GM21825 (cell line): ENCODE measurements around the gene GPX4.

Source experiments
- ATAC-seq: cut with Tn5 transposase; IDR thresholded peaks from one replicate; pipeline ENCODE4 v1.9.1; 2021; ENCODE audit warnings: mild to moderate bottlenecking, moderate library complexity; ENCODE audit not compliant: unreplicated experiment

GPX4 gene

DNA sequence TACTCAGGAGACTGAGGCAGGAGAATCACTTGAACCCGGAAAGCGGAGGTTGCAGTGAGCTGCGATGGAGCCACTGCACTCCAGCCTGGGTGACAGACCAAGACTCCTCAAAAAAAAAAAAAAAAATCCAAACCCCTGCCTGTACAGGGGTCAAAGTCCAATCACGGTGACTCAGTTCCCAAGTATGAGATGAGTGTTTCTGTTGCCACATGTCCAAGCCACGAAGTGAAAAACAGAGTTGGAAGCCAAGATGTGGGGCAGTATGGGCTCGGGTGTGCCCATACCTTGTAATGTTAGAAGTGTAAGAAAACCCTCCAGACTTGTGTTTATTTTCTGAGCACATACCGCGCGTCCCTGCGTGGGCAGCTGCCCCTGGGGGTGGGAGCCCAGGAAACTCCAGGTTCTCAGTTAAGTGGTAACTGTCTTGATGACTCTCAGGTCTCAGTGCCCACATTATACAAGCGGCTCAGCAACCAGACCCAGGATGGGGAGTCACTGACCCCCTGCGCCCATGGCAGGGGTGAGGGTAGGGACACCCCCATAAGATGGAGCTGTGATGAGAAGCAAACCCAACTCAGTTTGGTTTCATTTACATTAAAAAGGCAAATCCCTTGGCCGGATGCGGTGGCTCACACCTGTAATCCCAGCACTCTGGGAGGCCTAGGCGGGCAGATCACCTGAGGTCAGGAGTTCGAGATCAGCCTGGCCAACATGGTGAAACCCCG is 1.2 kb upstream of the GPX4 start:
- ATAC-seq, result no peak

DNA sequence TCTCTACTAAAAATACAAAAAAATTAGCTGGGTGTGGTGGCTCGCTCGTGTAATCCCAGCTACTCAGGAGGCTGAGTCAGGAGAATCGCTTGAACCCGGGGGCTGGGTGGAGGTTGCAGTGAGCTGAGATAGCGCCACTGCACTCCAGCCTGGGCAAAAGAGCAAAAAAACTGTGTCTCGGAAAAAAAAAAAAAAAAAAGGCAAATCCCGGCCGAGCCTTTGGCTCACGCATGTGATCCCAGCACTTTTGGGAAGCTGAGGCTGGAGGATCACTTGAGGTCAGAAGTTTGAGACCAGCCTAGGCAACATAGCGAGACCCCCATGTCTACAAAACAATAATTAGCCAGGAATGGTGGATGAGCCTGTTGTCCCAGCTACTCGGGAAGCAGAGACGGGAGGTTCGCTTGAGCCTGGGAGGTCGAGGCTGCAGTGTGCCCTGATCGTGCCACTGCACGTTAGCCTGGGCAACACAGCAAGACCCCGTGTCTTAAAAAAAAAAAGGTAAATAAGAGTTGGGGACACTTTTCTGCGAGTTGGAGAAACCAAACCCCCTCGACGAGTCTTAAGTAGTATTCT is 574 bp upstream of the GPX4 start:
- ATAC-seq, result no peak

DNA sequence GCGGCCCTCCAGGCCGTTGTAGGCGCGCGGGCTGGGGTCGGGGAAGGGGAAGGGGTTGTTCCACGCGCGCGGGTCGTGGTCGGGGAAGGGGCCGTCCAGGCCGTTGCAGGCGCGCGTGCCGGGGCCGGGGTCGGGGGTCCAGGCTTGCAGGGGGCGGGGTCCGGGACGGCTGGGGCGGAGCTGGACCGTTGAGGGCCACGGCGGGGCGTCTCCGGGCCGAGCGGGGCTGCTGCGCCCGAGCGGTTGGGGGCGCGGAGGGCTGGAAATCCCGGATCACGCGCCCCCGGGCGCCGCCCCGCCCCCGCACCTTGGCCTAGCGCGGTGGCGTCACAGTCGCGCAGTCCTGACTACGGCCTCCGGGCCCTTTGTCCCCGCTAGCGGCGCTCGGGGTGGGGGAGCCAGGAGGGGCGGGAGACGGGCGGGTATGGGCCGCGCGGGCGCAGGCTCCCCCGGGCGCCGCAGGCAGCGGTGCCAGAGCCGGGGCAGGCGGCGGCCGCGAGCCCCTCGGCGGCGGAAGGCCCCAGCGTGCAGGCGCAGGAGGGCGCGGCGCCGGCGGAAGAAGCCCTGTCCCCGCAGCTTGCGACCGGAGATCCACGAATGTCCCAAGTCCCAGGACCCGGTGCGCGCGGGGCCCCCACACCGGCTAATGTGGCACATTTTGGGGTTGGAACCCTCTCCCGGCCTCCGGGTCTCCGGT is 665 bp downstream of the GPX4 start:
- peak; percentile 37 for ATAC-seq

DNA sequence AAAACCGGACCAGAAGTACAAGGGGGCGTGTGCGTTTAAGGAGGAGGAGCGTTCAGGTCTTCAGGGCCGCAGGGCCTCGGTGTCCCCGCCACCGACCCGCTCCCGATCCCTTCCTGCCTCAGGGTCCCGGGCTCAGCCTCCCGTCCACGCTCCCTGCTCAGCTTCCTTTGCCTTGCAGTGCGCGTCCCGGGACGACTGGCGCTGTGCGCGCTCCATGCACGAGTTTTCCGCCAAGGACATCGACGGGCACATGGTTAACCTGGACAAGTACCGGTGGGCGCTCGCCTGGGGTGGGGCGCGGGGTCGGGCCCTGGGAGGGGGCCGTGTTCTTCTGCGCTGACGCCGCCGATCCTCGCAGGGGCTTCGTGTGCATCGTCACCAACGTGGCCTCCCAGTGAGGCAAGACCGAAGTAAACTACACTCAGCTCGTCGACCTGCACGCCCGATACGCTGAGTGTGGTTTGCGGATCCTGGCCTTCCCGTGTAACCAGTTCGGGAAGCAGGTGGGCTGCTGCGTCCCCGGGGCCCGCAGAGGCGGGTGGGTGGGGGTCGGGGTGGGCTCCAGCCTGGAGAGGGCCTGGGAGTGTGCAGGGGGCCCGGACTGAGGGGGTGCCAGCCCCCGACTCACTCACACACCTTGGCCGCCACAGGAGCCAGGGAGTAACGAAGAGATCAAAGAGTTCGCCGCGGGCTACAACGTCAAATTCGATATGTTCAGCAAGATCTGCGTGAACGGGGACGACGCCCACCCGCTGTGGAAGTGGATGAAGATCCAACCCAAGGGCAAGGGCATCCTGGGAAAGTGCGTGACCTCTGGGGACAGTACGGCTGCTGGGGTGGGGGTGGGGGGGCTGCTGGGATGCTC is 1.4 kb downstream of the GPX4 start:
- ATAC-seq, result peak; percentile 1

DNA sequence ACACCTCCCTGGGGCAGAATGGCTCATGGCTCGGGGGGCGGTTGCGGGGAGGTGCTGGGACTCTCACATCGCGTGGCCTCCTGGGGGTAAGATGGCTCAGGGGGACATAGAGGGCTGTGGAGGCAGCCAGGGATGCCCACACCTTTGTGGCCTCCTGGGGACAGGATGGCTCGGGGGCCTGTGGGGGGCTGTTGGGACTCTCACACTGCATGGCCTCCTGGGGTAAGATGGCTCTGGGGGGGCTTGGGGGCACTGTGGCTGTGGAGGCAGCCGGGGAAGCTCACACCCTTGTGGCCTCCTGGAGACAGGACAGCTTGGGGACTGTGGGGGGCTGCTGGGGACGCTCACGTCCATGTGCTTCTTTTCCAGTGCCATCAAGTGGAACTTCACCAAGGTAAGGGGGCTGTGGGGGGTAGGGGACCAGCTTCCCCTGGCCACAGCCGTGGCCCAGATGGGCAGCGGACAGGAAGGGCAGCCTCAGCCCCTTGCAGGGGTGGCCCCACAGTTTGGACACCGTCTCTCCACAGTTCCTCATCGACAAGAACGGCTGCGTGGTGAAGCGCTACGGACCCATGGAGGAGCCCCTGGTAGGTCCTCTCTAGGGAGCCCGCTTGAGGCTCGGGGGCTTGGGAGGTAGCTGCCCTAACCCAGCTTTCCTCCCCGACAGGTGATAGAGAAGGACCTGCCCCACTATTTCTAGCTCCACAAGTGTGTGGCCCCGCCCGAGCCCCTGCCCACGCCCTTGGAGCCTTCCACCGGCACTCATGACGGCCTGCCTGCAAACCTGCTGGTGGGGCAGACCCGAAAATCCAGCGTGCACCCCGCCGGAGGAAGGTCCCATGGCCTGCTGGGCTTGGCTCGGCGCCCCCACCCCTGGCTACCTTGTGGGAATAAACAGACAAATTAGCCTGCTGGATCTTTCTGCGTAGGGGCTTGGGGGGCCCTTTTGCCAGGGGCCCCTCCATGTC is 2.4 kb downstream of the GPX4 start:
- ATAC-seq, result no peak

DNA sequence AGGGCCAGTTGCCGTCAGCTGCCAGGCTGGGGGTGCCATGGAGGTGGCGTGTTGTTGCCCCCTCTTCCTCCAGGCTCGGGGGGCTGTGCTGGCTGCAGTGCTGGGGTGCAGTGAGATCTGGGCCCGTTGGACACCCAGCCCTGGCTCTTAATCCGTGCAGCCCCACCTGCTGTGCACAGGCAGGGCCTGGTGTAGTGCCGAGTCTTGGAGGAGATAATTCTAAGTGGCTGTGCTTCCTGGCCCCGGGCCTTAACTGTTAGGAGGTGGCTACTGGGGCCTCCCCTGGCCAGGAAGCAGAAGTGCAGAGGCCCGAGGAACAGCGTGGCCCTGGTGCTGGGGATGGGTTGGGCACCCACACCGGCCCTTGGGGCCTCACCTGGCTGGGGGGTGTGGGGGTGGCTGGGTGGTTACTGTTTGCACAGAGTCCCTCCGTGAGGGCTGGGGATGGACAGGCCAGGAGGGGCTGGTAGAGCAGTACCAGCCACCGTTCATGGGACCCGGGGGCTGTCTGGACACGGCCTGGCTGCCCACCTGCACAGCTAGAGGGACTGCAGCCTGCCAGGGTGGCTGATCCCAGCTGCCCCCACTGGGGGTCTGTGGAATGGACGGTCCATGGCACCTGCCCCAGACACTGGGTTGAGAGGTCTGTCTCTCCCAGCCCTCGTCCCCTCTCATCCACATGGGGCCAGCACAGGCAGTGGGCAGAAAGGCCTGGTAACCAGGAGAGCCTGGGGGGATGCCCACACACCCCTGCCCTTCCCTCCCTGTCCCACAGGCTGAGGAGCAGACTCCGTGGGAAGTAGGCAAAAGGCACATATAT is 3.3 kb downstream of the GPX4 start:
- no peak for ATAC-seq

DNA sequence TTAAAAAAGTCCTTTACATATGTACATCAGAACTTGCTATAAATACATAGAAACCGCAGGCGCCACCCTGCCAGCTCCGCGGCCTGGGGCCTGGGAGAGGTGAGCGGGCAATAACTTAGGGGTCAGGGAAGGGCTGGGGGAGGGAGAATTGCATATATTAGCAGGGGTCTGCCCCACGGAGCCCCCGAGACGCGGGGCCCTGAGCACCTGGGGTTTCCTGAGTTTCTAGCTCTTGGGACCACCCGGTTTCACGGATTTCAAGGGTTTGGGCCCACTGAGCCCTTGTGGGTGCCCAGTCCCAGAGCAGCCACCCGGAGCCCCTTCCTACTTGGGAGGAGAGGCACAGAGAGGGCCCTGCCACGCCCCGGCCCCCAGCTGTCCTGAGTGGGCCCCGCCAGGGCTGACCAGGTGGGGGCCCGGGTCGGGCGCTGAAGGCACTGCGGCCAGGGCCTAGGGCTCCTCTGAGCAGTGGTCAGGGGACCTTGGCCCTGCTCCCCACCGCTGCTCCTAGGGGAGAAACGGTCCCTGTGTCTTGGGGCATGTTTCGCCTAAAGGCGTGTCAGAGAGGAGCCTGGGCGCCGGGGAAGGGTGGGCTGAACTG is 4.0 kb downstream of the GPX4 start:
- no peak for ATAC-seq

DNA sequence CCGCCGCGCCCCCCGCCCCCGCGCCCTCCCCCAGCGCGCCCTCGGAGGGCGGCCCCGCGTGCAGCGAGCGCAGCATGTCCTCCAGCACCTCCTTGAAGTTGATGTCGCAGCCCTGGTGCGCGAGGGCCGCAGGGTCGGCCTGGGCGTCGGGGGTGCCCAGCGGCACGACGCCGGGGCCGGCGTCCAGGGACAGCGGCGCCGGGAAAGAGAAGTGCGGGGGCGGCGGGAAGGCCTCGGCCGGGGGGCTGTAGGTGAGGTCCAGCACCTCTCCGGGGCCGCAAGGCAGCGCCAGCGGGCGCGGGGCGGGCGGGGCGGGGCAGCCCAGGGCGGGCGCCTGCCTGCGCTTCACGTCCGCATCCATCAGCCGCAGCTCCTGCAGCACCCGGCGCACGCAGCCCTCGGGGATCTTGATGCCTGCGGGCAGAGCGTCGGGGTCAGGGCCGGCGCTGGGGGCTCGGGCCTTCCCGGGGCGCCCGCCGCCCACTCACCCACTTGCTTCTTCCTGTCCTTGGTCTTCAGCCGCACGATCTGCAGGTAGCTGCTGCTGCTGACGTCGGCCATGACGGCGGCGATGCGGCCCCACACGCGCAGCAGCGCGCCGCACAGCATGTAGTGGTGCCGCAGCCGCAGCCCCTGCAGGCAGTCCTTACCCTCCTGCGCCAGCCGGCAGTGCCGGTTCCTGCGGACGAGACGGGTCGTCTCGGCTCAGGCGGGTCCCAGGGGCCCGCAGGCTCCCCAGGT is 4.7 kb downstream of the GPX4 start:
- ATAC-seq, result no peak

DNA sequence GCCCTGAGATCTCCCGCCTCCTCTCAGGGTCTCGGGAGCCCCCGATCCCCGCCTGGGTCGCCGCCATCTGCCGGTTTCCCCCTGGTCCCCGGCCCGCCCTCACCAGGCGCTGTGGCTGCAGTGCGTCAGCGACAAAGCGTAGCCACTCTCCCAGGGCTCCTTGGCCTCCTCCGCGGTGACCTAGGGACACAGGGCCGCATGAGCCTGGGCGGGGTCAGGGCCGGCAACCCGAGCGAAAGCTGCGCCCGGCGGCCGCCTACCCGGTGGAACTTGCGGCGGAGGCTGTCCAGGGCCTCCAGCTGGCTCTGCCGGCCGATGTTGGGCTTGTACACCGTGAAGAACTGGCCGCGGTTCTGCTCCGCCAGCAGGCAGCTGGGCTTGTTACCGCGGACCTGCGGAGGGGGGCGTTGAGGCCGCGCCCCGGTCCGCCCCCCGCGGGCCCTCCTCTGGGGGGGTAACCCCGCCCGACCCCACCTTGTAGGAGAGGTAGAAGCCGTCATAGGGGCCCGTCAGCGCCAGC is 5.3 kb downstream of the GPX4 start:
- ATAC-seq, result no peak

DNA sequence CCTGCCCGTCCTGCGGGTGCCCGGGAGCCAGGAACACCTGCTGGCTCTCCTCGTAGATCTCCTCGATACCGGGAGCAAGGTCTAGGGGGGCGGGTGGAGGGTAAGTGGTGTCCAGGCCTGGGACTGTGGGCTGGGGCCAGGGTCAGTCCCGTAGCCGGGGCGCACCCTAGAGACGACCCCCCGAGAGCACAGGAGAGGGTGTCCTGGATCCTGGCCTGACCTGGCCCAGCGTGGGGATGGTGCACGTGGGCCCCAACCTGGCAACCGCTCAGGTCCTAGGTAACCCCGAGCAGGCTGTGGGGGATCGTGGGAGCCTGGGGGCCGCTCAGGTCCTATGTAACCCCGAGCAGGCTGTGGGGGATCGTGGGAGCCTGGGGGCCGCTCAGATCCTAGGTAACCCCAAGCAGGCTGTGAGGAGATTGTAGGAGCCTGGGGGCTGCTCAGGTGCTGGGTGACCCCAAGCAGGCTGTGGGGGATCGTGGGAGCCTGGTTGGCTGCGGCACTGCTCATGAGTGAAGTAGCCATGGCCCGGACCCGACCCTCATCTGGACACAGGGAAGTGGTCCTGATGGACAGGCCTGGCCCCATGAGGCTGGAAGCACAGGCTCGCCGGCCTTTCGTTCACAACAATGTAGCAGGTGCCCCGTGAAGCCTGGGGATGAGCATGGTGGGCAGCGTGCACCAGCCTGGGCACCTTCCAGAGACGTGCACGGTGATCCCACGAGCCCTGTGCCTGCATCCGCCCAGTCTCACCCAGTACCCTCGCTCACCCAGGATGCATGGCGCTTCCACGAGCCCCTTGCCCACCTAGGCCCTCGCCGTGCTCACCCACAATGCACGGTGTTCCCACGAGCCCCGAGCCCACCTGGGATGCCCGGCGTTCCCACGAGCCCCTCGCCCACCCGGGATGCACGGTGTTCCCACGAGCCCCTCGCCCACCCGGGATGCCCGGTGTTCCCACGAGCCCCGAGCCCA is 6.2 kb downstream of the GPX4 start:
- ATAC-seq, result no peak

DNA sequence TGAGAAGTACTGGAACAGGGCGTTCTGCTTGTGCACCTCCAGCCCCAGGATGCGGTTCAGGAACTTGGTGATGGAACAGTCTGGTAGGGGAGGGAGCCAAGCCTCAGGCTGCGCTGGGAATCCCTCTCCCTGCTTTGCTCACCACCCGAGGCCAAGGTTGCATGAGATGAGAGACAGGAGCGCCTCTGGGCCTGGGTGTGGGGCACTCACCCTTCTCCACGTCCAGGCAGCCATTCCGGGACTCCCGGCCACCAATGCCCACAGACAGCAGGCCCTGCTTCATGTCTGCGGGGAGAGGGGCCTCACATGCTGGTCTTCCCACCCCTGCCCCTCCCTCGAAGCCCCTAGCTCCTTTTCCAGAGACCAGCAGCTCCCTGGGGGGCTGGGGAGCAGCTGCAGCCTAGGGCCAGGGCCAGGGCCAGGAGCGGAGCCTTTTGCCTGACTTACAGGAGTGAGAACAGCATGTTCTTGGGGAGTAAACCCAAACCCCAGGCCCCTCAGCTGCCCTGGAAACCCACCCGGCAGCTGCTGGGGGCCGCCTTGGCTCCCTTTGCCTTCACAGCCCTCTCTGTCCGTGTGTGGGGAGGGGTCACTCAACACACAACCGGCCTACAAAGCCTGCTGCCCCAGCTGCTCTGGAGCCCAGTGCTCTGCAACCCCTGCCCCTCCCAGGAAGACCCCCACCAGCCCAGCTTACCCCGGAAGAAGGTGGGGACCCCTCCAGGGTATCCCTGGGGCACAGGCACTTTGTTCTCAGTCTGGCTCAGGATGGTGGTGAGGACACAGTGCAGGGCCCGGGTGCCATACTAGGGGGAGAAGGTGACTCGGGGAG is 7.2 kb downstream of the GPX4 start:
- no peak for ATAC-seq

DNA sequence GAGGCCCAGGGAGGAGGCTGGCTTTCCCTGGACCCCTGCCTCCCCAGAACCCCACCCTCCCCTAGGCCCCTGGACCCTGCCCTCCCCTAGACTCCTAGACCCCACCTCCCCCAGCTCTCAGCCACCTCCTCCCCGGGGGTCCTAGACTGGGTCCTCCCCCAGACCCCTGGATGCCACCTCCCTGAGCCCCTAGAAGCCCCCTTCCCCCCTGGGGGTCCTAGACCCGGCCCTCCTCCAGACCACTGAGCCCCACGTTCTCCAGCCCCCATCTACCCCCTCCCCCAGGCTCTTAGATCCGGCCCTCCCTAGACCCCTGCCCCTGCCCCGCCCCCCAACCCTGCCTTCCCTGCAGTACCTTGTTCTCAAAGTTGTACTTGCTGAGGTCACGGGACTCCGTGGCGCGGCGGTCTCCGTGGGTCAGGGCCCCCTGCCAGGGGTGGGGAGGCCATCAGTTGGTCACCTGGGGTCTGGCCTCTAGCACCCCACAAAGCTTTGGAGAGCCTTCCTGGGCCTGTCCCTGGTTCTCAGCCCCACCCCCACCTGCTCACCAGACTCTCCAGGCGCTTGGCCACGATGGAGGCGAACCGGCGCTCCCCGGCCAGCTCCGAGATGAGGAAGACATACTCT is 8.0 kb downstream of the GPX4 start:
- no peak for ATAC-seq

DNA sequence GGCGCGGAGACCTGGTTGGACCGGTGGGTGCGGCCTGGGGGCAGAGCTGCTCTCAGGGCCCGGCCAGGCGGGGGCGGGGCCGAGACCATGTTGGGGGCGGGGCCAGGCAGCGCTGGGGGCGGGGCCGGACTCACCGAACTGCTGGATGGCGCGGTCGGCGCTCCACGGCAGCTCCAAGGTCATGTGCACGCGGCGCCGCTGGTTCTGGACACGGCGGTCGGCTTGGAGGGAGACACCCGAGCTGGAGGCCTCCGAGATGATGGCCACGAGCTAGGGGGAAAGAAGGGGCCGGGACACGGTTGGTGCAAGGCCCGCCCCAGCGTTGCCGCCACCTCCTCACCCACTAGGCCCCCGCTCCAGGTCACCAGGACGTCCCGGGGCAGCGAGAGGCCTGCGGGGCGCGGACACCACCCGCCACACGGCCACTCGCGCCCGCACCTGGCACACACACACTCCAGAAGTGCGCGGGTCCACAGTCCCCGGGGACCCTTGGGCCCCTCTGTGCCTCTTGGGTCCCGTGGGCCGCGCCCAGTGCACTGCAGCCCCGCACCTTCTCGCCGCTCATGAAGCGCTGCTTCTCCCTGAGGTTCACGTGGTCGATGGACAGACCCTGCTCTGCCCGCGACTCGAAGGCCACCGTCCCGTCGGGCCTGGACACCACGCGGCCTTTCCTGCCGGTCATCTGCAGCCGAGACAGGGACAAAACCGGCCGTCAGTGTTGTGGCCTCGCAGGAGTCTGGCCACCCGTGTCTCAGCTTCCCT is 8.7 kb downstream of the GPX4 start:
- ATAC-seq, result no peak

DNA sequence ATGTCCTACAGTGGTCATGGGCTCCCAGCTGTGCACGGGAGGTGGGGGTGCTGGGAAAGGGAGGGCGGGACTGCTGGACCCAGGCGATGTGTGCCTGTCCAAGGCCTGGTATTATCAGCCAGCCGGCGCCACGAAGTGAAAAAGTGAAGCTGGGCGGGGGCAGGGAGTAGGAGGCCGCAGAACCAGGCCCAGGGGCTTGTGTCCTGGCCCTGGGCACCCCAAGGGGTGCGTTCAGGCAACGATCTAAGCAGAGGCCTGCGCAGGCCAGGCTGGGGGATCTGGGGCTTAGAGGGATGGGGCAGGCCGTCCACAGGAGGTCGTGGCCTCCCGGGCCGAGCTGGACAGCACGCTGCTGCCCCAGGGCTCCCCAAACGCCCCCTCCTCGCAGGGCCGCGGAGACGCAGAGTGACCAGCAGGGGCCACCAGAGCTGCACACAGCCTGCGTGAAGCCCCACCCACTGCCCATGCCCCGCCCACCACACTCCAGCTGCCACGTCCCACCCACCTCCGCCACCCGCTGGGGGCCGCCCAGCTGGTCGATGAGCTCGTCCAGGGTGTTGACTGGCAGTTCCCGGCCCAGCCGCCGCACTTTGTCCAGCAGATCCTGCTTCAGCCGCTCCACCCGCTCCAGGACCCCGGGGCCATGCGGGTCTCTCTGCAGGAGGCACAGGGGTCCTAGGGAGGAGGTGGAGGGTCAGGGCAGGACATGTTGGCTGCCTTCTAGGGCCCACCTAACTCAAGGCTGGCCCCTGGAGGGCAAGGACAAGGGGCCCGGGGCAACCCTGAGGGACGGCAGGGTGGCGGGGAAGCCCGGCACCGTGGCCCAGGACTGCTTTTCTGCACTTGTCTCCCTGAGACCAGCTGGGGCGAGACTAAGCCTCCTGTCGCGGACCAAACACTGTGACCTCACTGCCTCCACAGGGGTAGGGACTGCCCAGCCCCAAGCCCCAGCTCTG is 9.5 kb downstream of the GPX4 start:
- ATAC-seq, result peak; percentile 42
